Measurements from ENCODE around the gene PC.

PC gene

DNA sequence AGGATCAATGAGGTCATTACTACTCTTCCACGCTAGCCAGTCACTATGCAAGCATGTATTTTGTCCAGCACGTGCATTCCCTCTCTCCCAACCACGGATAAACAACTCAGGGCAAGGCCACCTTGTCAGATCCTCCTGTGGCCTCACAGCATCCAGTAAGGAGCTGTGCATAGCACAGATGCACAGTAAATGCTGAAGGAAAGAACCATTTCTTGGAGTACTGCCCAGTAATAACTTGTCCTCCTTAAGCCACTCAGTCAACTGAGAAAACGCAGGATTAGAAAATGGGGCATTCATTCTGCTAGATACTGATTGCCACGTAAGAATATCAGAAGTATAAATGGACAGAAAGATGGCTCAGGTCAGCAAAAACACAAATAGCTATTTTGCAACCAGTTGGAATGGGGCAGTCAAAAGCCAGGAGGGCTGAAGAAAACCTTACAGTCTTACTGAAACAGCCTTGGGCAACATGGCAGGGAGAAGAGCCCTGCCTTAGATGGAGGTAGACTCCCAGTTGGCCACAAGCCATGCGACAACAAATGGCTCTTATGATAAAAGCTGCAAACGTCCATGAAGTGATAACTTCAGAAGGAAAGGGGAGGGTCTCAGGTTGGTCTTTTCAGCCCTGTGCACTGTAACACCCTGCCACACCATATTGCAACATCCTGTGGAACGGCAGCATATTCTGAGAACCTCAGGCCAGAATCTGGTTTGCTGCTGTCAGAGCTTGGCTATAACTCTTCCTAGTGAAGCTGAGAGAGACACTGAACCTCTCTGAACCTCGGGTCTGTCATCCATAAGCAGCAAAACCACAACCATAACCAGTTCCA lies 23.0 kb downstream of the PC start:
- H3K4me3 ChIP-seq (ENCODE audit: low read length): no peak overlapping the region
- TF ChIP-seq CTCF (conservative IDR thresholded peaks at IDR 0.05; ENCODE audit: low read depth, low read length): no peak
- peak; percentile 34 for DNase-seq (ENCODE audit: low read depth)

DNA sequence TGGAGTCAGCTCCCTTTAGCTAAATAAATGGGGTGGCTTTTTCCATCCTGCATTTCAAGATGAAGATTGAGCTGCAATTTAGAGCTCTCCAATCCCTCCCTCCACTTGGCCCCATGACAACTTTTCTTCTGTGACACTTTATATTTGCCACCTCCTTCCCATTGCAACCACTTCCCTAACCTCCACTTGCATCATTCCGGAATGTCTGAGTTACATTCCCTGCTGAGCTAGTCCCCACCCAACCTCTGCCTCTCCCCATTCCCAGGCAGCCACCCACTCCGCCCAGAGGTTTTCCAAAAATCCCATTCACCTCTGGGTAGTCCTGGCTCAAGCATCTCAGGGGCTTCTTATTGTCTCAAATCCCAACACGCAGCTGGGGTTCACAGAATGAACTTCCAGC lies 24.7 kb downstream of the PC start:
- TF ChIP-seq CTCF (conservative IDR thresholded peaks at IDR 0.05; ENCODE audit: low read depth, low read length): no peak
- H3K4me3 ChIP-seq (ENCODE audit: low read length): no peak overlapping the region

DNA sequence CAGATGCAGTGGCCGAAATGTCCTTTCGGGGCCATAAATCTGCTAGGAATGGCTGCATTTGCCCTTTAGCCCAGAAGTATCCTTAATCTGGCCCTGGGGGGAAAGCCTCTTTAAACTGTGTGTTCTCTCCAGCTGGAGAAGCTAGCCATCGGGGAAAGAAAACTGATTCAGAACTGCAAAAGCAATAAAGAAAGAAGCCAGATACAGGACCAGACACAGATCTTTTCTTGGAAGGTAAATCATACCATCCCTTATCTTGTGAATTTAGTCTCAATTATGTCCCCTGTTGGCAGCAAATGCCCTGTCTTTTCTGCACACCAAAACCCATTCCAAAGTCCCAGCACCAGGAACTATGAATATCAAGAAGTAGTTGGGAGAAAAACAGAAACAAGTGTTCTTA lies 25.6 kb downstream of the PC start:
- DNase-seq (ENCODE audit: low read depth): no peak
- no peak for TF ChIP-seq CTCF (conservative IDR thresholded peaks at IDR 0.05; ENCODE audit: low read depth, low read length)
- no peak overlapping the region for H3K4me3 ChIP-seq (ENCODE audit: low read length)

More for the DNA sequence above, 24.7 kb downstream of the PC start:
- no peak for DNase-seq (ENCODE audit: low read depth)

- H3K4me3 ChIP-seq (ENCODE audit: low read length): no peak overlapping the region
- no peak for TF ChIP-seq CTCF (conservative IDR thresholded peaks at IDR 0.05; ENCODE audit: low read depth, low read length)
- DNase-seq (ENCODE audit: low read depth): no peak
These were observed 28.4 kb downstream of the PC start for GRCh38 chr11:66929753-66930152.

GRCh38 chr11:66924272-66924671 lies 33.9 kb downstream of the PC start:
- TF ChIP-seq CTCF (conservative IDR thresholded peaks at IDR 0.05; ENCODE audit: low read depth, low read length): no peak
- no peak overlapping the region for H3K4me3 ChIP-seq (ENCODE audit: low read length)
- no peak for DNase-seq (ENCODE audit: low read depth)

DNA sequence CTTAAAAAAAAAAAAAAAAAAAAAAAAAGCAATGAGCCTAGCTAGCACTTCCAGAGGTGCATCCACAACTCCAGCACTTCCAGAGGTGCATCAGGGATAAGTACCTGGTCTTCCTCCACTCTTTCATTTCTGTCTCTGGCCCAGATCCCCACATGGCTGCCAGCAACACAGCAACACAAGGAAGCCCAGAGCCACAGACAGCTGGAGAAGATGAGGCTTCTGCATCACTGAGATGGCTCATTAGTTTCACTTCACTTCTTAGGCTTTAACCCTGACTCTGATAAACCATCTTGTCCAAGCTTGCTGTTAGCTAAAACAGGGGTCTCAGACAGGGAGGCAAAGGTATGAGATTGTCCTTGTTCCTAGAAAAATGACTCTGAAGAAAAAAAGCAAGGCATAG lies 35.6 kb downstream of the PC start:
- DNase-seq (ENCODE audit: low read depth): no peak
- TF ChIP-seq CTCF (conservative IDR thresholded peaks at IDR 0.05; ENCODE audit: low read depth, low read length): no peak
- no peak overlapping the region for H3K4me3 ChIP-seq (ENCODE audit: low read length)

Data from retinal pigment epithelial cell (primary cell).